HepG2 (cell line): Measurements from ENCODE around the gene PYY. TPM values are rescaled to one million over a fixed set of nuclear protein-coding genes. Genes with fewer than 3 reads are reported as not detected.

ENCODE experiments used
- FOXP1 ChIP-seq, 2 experiments: fragments of 450-650 bp in 1 of 2; IDR thresholded peaks; 2 replicates each; pipeline ENCODE4 v1.6.1; 2017 to 2018; ENCODE audit warnings: antibody characterized with exemption in 1 of 2
- GPN1 ChIP-seq: sonication (generic); formaldehyde crosslinking; IDR thresholded peaks from 2 replicates; pipeline ENCODE4 v1.5.1; 2020; ENCODE audit warnings: missing genetic modification reagents, borderline replicate concordance
- HDAC1 ChIP-seq: sonication (generic); formaldehyde crosslinking; IDR thresholded peaks from 2 replicates; pipeline ENCODE4 v1.5.1; 2020; ENCODE audit warnings: mild to moderate bottlenecking, missing genetic modification reagents
- HDAC2 ChIP-seq: sonication (generic); formaldehyde crosslinking; IDR thresholded peaks from 2 replicates; pipeline ENCODE4 v1.4.0; 2020; ENCODE audit warnings: missing genetic modification reagents
- JARID2 ChIP-seq: sonication (generic); formaldehyde crosslinking; IDR thresholded peaks from 2 replicates; pipeline ENCODE4 v1.8.1; 2023; ENCODE audit warnings: missing genetic modification reagents, inconsistent platforms; ENCODE audit not compliant: insufficient replicate concordance
- JDP2 ChIP-seq: sonication (generic); formaldehyde crosslinking; IDR thresholded peaks from 2 replicates; pipeline ENCODE4 v1.8.1; 2022; ENCODE audit warnings: missing genetic modification reagents, borderline replicate concordance
- JUNB ChIP-seq: sonication (generic); formaldehyde crosslinking; IDR thresholded peaks from 2 replicates; pipeline ENCODE4 v1.8.0; 2022; ENCODE audit warnings: missing genetic modification reagents, mild to moderate bottlenecking, borderline replicate concordance
- MATR3 ChIP-seq: sonication (generic); formaldehyde crosslinking; IDR thresholded peaks from 2 replicates; pipeline ENCODE4 v1.4.0; 2020; ENCODE audit warnings: missing genetic modification reagents
- NCOA1 ChIP-seq: sonication (generic); formaldehyde crosslinking; IDR thresholded peaks from 2 replicates; pipeline ENCODE4 v1.9.0; 2021; ENCODE audit warnings: missing genetic modification reagents
- RAD21 ChIP-seq: fragments of 450-650 bp; formaldehyde crosslinking; IDR thresholded peaks from 2 replicates; pipeline ENCODE4 v1.5.0; 2020; ENCODE audit warnings: mild to moderate bottlenecking
- SALL1 ChIP-seq: sonication (generic); formaldehyde crosslinking; IDR thresholded peaks from 2 replicates; pipeline ENCODE4 v1.8.0; 2022; ENCODE audit warnings: mild to moderate bottlenecking, missing genetic modification reagents
- SRSF1 ChIP-seq: fragments of 200-400 bp; formaldehyde crosslinking; optimal IDR thresholded peaks from 2 replicates; pipeline ENCODE3; 2017; ENCODE audit warnings: mild to moderate bottlenecking, low read depth, low read length, moderate library complexity
- TBP ChIP-seq: sonication (generic); formaldehyde crosslinking; IDR thresholded peaks from 2 replicates; pipeline ENCODE4 v1.5.0; 2020; ENCODE audit warnings: missing genetic modification reagents
- TEAD2 ChIP-seq: sonication (generic); formaldehyde crosslinking; IDR thresholded peaks from 2 replicates; pipeline ENCODE4 v1.9.0; 2021; ENCODE audit warnings: missing genetic modification reagents
- ZC3H4 ChIP-seq: sonication (generic); formaldehyde crosslinking; IDR thresholded peaks from 2 replicates; pipeline ENCODE4 v1.4.0; 2020; ENCODE audit warnings: missing genetic modification reagents, borderline replicate concordance
- ZNF644 ChIP-seq: IDR thresholded peaks from 2 replicates; pipeline ENCODE4 v1.6.1; 2016; ENCODE audit warnings: low read depth
- ZSCAN29 ChIP-seq: sonication (generic); formaldehyde crosslinking; conservative IDR thresholded peaks from 2 replicates; pipeline ENCODE4 v1.4.0; 2020; ENCODE audit warnings: mild to moderate bottlenecking, missing genetic modification reagents
- polyA plus RNA-seq, 8 experiments: library from polyadenylated mRNA; depleted of rRNA in 3 of 8; stranded (reverse) in 7 of 8; unstranded in 1 of 8; fragments of >200 nt; fragmentation: Illumina TruSeq in 4 of 8; extraction: Trizol in 4 of 8; gene quantifications; 2 replicates each; pipeline versions ENCODE4 v1.2.1 to v1.2.3, GENCODE V29; 2011 to 2016; ENCODE audit warnings: low read depth in 4 of 8, missing spikeins in 1 of 8, mixed read lengths in 1 of 8; ENCODE audit not compliant: insufficient read depth in 1 of 8
- total RNA-seq, 5 experiments: library from RNA; depleted of rRNA; stranded (reverse); fragments of >200 nt; fragmentation: Illumina TruSeq; extraction: Trizol; gene quantifications; 2 replicates each; pipeline ENCODE4 v1.2.3, GENCODE V29; 2016; ENCODE audit warnings: low read depth in 1 of 5
- TF ChIP-seq, protein P1 (sequence below): sonication (generic); formaldehyde crosslinking; IDR thresholded peaks from 2 replicates; pipeline ENCODE4; 2020; ENCODE audit warnings: missing genetic modification reagents, mild to moderate bottlenecking, borderline replicate concordance
- TF ChIP-seq, protein P2 (sequence below): sonication (generic); formaldehyde crosslinking; IDR thresholded peaks from 2 replicates; pipeline ENCODE4 v1.4.0; 2020; ENCODE audit warnings: missing genetic modification reagents
- TF ChIP-seq, protein P3 (sequence below): conservative IDR thresholded peaks from 2 replicates; pipeline ENCODE4 v1.6.1; 2018; ENCODE audit warnings: missing genetic modification reagents
- TF ChIP-seq, protein P4 (sequence below): sonication (generic); formaldehyde crosslinking; IDR thresholded peaks from 2 replicates; pipeline ENCODE4 v1.4.0; 2020; ENCODE audit warnings: mild to moderate bottlenecking, low read depth, missing genetic modification reagents

PYY gene
- total and polyA plus RNA-seq, 2 of the 13 experiments (the other 11 are each of a cell fraction or from before 2014, with no cell fraction given): 0.25 TPM; not detected in 1

DNA sequence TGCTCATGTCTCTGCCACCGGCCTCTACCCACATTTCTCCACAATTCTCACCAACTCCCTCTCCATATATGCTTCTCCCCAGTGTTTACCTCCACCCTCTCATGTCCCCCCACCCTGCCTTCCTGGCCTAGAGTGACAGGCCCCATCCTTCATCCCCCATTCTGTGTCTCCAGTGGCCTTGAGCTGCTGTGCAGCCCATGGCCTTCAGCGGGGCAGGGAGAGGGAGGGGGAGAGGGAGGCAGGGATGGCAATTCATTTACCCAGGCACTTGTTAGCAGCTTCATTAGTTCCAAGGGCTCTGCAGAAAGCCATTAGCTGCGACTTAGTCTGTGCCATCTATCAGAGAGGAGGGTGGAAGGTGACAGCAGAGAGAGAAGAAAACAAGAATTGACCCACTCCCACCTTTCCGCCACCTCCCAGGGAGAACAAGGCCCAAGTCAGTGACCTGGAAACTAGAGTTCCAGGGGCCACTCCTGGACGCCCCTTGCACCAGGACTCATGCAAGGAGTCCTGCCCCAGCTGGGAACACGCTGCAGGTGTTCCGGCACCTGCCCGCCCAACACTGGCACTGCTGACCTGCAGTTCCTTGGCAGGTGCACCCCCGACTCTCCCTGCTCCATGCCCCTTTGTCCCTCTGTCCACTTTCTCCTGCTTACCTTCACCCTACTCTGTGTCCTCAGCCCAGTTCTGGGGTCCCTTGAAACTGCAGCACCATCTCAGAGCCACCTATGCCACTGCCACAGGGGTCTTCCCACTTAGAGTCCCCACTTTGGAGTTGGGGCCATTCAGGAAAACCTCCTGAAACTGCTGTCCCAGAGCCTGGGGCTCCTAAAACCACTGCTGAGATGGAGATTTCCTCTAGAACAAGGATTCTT lies 23.5 kb upstream of the PYY start (continued):
- no peak for TF ChIP-seq NCOA1
- TF ChIP-seq, protein P1, sequence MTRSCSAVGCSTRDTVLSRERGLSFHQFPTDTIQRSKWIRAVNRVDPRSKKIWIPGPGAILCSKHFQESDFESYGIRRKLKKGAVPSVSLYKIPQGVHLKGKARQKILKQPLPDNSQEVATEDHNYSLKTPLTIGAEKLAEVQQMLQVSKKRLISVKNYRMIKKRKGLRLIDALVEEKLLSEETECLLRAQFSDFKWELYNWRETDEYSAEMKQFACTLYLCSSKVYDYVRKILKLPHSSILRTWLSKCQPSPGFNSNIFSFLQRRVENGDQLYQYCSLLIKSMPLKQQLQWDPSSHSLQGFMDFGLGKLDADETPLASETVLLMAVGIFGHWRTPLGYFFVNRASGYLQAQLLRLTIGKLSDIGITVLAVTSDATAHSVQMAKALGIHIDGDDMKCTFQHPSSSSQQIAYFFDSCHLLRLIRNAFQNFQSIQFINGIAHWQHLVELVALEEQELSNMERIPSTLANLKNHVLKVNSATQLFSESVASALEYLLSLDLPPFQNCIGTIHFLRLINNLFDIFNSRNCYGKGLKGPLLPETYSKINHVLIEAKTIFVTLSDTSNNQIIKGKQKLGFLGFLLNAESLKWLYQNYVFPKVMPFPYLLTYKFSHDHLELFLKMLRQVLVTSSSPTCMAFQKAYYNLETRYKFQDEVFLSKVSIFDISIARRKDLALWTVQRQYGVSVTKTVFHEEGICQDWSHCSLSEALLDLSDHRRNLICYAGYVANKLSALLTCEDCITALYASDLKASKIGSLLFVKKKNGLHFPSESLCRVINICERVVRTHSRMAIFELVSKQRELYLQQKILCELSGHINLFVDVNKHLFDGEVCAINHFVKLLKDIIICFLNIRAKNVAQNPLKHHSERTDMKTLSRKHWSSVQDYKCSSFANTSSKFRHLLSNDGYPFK (CRISPR knock-in tag): no peak
- TF ChIP-seq FOXP1 (IDR thresholded peaks at IDR 0.05): no peak
- TF ChIP-seq FOXP1 (CRISPR knock-in tag; IDR thresholded peaks at IDR 0.05): peak; percentile 37; the same call in 1 of the 2 replicates
- TF ChIP-seq SALL1 (CRISPR knock-in tag): peak; percentile 87
- no peak for TF ChIP-seq JUNB (CRISPR knock-in tag)
- TF ChIP-seq, protein P2, sequence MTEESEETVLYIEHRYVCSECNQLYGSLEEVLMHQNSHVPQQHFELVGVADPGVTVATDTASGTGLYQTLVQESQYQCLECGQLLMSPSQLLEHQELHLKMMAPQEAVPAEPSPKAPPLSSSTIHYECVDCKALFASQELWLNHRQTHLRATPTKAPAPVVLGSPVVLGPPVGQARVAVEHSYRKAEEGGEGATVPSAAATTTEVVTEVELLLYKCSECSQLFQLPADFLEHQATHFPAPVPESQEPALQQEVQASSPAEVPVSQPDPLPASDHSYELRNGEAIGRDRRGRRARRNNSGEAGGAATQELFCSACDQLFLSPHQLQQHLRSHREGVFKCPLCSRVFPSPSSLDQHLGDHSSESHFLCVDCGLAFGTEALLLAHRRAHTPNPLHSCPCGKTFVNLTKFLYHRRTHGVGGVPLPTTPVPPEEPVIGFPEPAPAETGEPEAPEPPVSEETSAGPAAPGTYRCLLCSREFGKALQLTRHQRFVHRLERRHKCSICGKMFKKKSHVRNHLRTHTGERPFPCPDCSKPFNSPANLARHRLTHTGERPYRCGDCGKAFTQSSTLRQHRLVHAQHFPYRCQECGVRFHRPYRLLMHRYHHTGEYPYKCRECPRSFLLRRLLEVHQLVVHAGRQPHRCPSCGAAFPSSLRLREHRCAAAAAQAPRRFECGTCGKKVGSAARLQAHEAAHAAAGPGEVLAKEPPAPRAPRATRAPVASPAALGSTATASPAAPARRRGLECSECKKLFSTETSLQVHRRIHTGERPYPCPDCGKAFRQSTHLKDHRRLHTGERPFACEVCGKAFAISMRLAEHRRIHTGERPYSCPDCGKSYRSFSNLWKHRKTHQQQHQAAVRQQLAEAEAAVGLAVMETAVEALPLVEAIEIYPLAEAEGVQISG: 0 out of 2 replicates have a peak, but pooled peaks have one; percentile 17
- TF ChIP-seq MATR3: no peak
- 0 out of 2 replicates have a peak, but pooled peaks have one; percentile 31 for TF ChIP-seq HDAC2 (CRISPR knock-in tag)
- TF ChIP-seq RAD21 (CRISPR knock-in tag): no peak
- TF ChIP-seq GPN1: no peak
- TF ChIP-seq TBP (CRISPR knock-in tag): no peak
- no peak for TF ChIP-seq ZC3H4 (CRISPR knock-in tag)
- TF ChIP-seq, protein P3, sequence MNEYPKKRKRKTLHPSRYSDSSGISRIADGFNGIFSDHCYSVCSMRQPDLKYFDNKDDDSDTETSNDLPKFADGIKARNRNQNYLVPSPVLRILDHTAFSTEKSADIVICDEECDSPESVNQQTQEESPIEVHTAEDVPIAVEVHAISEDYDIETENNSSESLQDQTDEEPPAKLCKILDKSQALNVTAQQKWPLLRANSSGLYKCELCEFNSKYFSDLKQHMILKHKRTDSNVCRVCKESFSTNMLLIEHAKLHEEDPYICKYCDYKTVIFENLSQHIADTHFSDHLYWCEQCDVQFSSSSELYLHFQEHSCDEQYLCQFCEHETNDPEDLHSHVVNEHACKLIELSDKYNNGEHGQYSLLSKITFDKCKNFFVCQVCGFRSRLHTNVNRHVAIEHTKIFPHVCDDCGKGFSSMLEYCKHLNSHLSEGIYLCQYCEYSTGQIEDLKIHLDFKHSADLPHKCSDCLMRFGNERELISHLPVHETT (CRISPR knock-in tag): no peak
- TF ChIP-seq TEAD2 (CRISPR knock-in tag): no peak
- no peak for TF ChIP-seq ZNF644 (CRISPR knock-in tag)
- 0 out of 2 replicates have a peak, but pooled peaks have one; percentile 60 for TF ChIP-seq HDAC1
- TF ChIP-seq, protein P4, sequence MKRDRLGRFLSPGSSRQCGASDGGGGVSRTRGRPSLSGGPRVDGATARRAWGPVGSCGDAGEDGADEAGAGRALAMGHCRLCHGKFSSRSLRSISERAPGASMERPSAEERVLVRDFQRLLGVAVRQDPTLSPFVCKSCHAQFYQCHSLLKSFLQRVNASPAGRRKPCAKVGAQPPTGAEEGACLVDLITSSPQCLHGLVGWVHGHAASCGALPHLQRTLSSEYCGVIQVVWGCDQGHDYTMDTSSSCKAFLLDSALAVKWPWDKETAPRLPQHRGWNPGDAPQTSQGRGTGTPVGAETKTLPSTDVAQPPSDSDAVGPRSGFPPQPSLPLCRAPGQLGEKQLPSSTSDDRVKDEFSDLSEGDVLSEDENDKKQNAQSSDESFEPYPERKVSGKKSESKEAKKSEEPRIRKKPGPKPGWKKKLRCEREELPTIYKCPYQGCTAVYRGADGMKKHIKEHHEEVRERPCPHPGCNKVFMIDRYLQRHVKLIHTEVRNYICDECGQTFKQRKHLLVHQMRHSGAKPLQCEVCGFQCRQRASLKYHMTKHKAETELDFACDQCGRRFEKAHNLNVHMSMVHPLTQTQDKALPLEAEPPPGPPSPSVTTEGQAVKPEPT: no peak
- TF ChIP-seq JARID2 (CRISPR knock-in tag): no peak
- no peak for TF ChIP-seq SRSF1
- TF ChIP-seq ZSCAN29 (CRISPR knock-in tag): no peak
- TF ChIP-seq JDP2: no peak
